Measurements from ENCODE around the gene LYAR. TPM values are rescaled to one million over a fixed set of nuclear protein-coding genes. Genes with fewer than 3 reads are reported as not detected.

Gene LYAR
- total RNA-seq, 1 donor from 2014 or later = 24.7 TPM

GRCh38 chr4:4233610-4234009, 56.3 kb downstream of the LYAR start:
- Mint-ChIP-seq H3K27ac (ENCODE audit: unreplicated experiment) (no peak overlapping the region), H3K36me3 (ENCODE audit: low read depth) (peaks cover 11% of the 10 kb centered on the region), H3K27me3 (ENCODE audit: low read depth) (peaks cover 12% of the 10 kb centered on the region), H3K4me3 (no peak overlapping the region), H3K9me3 (peaks cover 9% of the 10 kb centered on the region), H3K4me1 (no peaks in the 10 kb centered on the region)
- TF ChIP-seq, protein P1, sequence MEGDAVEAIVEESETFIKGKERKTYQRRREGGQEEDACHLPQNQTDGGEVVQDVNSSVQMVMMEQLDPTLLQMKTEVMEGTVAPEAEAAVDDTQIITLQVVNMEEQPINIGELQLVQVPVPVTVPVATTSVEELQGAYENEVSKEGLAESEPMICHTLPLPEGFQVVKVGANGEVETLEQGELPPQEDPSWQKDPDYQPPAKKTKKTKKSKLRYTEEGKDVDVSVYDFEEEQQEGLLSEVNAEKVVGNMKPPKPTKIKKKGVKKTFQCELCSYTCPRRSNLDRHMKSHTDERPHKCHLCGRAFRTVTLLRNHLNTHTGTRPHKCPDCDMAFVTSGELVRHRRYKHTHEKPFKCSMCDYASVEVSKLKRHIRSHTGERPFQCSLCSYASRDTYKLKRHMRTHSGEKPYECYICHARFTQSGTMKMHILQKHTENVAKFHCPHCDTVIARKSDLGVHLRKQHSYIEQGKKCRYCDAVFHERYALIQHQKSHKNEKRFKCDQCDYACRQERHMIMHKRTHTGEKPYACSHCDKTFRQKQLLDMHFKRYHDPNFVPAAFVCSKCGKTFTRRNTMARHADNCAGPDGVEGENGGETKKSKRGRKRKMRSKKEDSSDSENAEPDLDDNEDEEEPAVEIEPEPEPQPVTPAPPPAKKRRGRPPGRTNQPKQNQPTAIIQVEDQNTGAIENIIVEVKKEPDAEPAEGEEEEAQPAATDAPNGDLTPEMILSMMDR (conservative IDR thresholded peaks at IDR 0.05) = no peak
- no peak for DNase-seq (ENCODE audit: low read depth, low spot score)

- peaks cover 2% of the 10 kb centered on the region for H3K36me3 Mint-ChIP-seq (ENCODE audit: low read depth)
- TF ChIP-seq, protein P1 (conservative IDR thresholded peaks at IDR 0.05) = no peak
Measured at GRCh38 chr4:4228356-4228668, 61.6 kb downstream of the LYAR start.

GRCh38 chr4:4227510-4228355, 62.2 kb downstream of the LYAR start:
- Mint-ChIP-seq H3K27ac (ENCODE audit: unreplicated experiment) (no peak overlapping the region), H3K27me3 (ENCODE audit: low read depth) (peaks cover 61% of the 10 kb centered on the region), H3K4me3 (peak overlapping the region; percentile 23), H3K9me3 (peaks cover 7% of the 10 kb centered on the region), H3K36me3 (ENCODE audit: low read depth) (peaks cover under 1% of the 10 kb centered on the region), H3K4me1 (peaks cover 13% of the 10 kb centered on the region)
- no peak for DNase-seq (ENCODE audit: low read depth, low spot score)
- TF ChIP-seq, protein P1 (conservative IDR thresholded peaks at IDR 0.05) = no peak

More at GRCh38 chr4:4228356-4228668, 61.6 kb downstream of the LYAR start:
- H3K27me3 Mint-ChIP-seq (ENCODE audit: low read depth) = peaks cover 55% of the 10 kb centered on the region
- DNase-seq (ENCODE audit: low read depth, low spot score) = no peak
- peaks cover 13% of the 10 kb centered on the region for H3K4me1 Mint-ChIP-seq
- peaks cover 9% of the 10 kb centered on the region for H3K9me3 Mint-ChIP-seq
- H3K4me3 Mint-ChIP-seq = peak overlapping the region; percentile 23
- H3K27ac Mint-ChIP-seq (ENCODE audit: unreplicated experiment) = no peak overlapping the region

GRCh38 chr4:4226606-4227438, 63.1 kb downstream of the LYAR start, which contains the start of gene OTOP1:
Gene OTOP1, minus strand, starts transcription at chr4:4226929. Its CDS starts 65 bp downstream, at chr4:4226864.
- TF ChIP-seq, protein P1 (conservative IDR thresholded peaks at IDR 0.05) = no peak
- H3K4me1 Mint-ChIP-seq = peaks cover 13% of the 10 kb centered on the region
- no peaks in the 10 kb centered on the region for H3K36me3 Mint-ChIP-seq (ENCODE audit: low read depth)
- DNase-seq (ENCODE audit: low read depth, low spot score) = no peak
- peaks cover 4% of the 10 kb centered on the region for H3K9me3 Mint-ChIP-seq
- H3K27ac Mint-ChIP-seq (ENCODE audit: unreplicated experiment) = peak within 1 kb of the TSS; percentile 2
- H3K4me3 Mint-ChIP-seq = peak within 1 kb of the TSS; percentile 28
- H3K27me3 Mint-ChIP-seq (ENCODE audit: low read depth) = peaks cover 70% of the 10 kb centered on the region

GRCh38 chr4:4225915-4226605, 63.9 kb downstream of the LYAR start:
- peak overlapping the region; percentile 28 for H3K4me3 Mint-ChIP-seq
- peak overlapping the region; percentile 2 for H3K27ac Mint-ChIP-seq (ENCODE audit: unreplicated experiment)
- peaks cover 2% of the 10 kb centered on the region for H3K9me3 Mint-ChIP-seq
- peak; percentile 20 for DNase-seq (ENCODE audit: low read depth, low spot score)
- no peaks in the 10 kb centered on the region for H3K36me3 Mint-ChIP-seq (ENCODE audit: low read depth)
- peaks cover 13% of the 10 kb centered on the region for H3K4me1 Mint-ChIP-seq
- H3K27me3 Mint-ChIP-seq (ENCODE audit: low read depth) = peaks cover 73% of the 10 kb centered on the region
- TF ChIP-seq, protein P1 (conservative IDR thresholded peaks at IDR 0.05) = no peak

Measured in neural crest cell (in vitro differentiated cells).